CD8-positive, alpha-beta memory T cell (primary cell): ENCODE measurements around the gene FBXW4. TPM values are rescaled to one million over a fixed set of nuclear protein-coding genes. Genes with fewer than 3 reads are reported as not detected.

Experiments used
- CTCF ChIA-PET: fragments of 350-600 bp; sonication (Branson Sonifier 250); formaldehyde crosslinking; loops from one replicate; lab custom pipeline; 2021; ENCODE audit warnings: antibody characterized with exemption; lab: Charles Lee
- POLR2A ChIA-PET: fragments of 350-600 bp; sonication (Branson Sonifier 250); formaldehyde crosslinking; loops from one replicate; lab custom pipeline; 2021; ENCODE audit warnings: antibody characterized with exemption; lab: Charles Lee
- DNase-seq, 5 donors: peaks; one replicate each; pipeline versions ENCODE4 v3.0.0 to v3.0.0-alpha.2; 2020 to 2022; ENCODE audit warnings: mixed read lengths in 1 of 5
- H3K27ac ChIP-seq: one replicate; pipeline ENCODE4 v1.7.0; 2013; ENCODE audit warnings: low read depth, mild to moderate bottlenecking, low read length, moderate library complexity
- H3K27me3 ChIP-seq: 2 replicates; pipeline ENCODE4 v1.7.0; 2013; ENCODE audit warnings: low read length, mild to moderate bottlenecking; ENCODE audit not compliant: insufficient read depth, poor library complexity, severe bottlenecking
- H3K36me3 ChIP-seq: 2 replicates; pipeline ENCODE4 v1.7.0; 2013; ENCODE audit warnings: mild to moderate bottlenecking, low read length, moderate library complexity; ENCODE audit not compliant: insufficient read depth
- H3K4me1 ChIP-seq: 2 replicates; pipeline ENCODE4 v1.7.0; 2013; ENCODE audit warnings: mild to moderate bottlenecking, low read length, moderate library complexity; ENCODE audit not compliant: insufficient read depth
- H3K4me3 ChIP-seq: 2 replicates; pipeline ENCODE4 v1.7.0; 2013; ENCODE audit warnings: mild to moderate bottlenecking, low read length
- H3K9me3 ChIP-seq: 2 replicates; pipeline ENCODE4 v1.7.0; 2013; ENCODE audit warnings: mild to moderate bottlenecking, low read length
- H3K27ac Mint-ChIP-seq, 8 donors: one replicate each; pipeline ENCODE4 v1.8.0; 2020 to 2021; ENCODE audit warnings: mixed read lengths in 8 of 8, mild to moderate bottlenecking in 6 of 8, inconsistent platforms in 3 of 8, moderate library complexity in 3 of 8
- H3K27me3 Mint-ChIP-seq, 2 donors: one replicate each; pipeline ENCODE4 v1.8.0; 2020 to 2021; ENCODE audit warnings: mixed read lengths in 2 of 2, mild to moderate bottlenecking in 1 of 2, moderate library complexity in 1 of 2
- H3K36me3 Mint-ChIP-seq, 3 donors: one replicate each; pipeline ENCODE4 v1.8.0; 2020 to 2021; ENCODE audit warnings: mixed read lengths in 3 of 3, inconsistent platforms in 1 of 3, mild to moderate bottlenecking in 1 of 3
- H3K4me1 Mint-ChIP-seq, 3 donors: one replicate each; pipeline ENCODE4 v1.8.0; 2020 to 2021; ENCODE audit warnings: mixed read lengths in 3 of 3, inconsistent platforms in 1 of 3, mild to moderate bottlenecking in 1 of 3
- H3K4me3 Mint-ChIP-seq, 7 donors: one replicate each; pipeline ENCODE4 v1.8.0; 2020 to 2021; ENCODE audit warnings: mixed read lengths in 7 of 7, mild to moderate bottlenecking in 6 of 7, moderate library complexity in 4 of 7, inconsistent platforms in 2 of 7
- H3K9me3 Mint-ChIP-seq, 5 donors: one replicate each; pipeline ENCODE4 v1.8.0; 2020 to 2022; ENCODE audit warnings: mixed read lengths in 5 of 5, mild to moderate bottlenecking in 3 of 5, moderate library complexity in 2 of 5, inconsistent platforms in 1 of 5
- polyA plus RNA-seq: library from polyadenylated mRNA; unstranded; fragments of 300-500 nt; fragmentation: Illumina TruSeq; gene quantifications from one replicate; pipeline ENCODE4 v1.2.3, GENCODE V29; 2021
- total RNA-seq, 2 experiments: library from RNA; stranded (reverse); gene quantifications; one replicate each; pipeline ENCODE4 v1.2.3, GENCODE V29; 2021

The FBXW4 gene
- total and polyA plus RNA-seq, 3 experiments from 2014 or later, result 13.1 to 54.4 (median 44.2) TPM

- Mint-ChIP-seq H3K27me3 (no peaks in the 10 kb centered on the region), H3K4me1 (peaks cover 0 to 3% (median 3%) of the 10 kb centered on the region in 3 donors), H3K9me3 (no peaks in the 10 kb centered on the region), H3K27ac (peak overlapping the region in 4 of 8 donors; percentile 27 to 50 (median 34)), H3K36me3 (peaks cover 0 to 83% (median 5%) of the 10 kb centered on the region in 3 donors), H3K4me3 (no peak overlapping the region)
- Histone ChIP-seq H3K9me3 (no peaks in the 10 kb centered on the region), H3K27me3 (no peaks in the 10 kb centered on the region), H3K4me3 (no peak overlapping the region), H3K36me3 (peaks cover 33% of the 10 kb centered on the region), H3K4me1 (no peaks in the 10 kb centered on the region), H3K27ac (no peak overlapping the region)
- ChIA-PET POLR2A (no interaction called here), CTCF (interaction anchor here (1.2 kb wide), 1 partner anchor 12 kb away, joined by 3 read pairs; no protein-coding TSS in a partner anchor)
- no peak for DNase-seq
Measured at GRCh38 chr10:101614663-101615524, 80.1 kb downstream of the FBXW4 start.

- Mint-ChIP-seq H3K4me3 (no peak overlapping the region), H3K4me1 (peaks cover 0 to 3% (median 3%) of the 10 kb centered on the region in 3 donors), H3K27ac (peak overlapping the region in 4 of 8 donors; percentile 5 to 76 (median 50)), H3K27me3 (no peaks in the 10 kb centered on the region), H3K9me3 (no peaks in the 10 kb centered on the region), H3K36me3 (peaks cover 0 to 86% (median 5%) of the 10 kb centered on the region in 3 donors)
- no peaks in the 10 kb centered on the region for H3K27me3 ChIP-seq
- CTCF ChIA-PET, result interaction anchor here (0.7 kb wide), 1 partner anchor 11 kb away, joined by 3 read pairs; no protein-coding TSS in a partner anchor
- H3K4me3 ChIP-seq, result no peak overlapping the region
- peaks cover 40% of the 10 kb centered on the region for H3K36me3 ChIP-seq
- POLR2A ChIA-PET, result no interaction called here
- H3K27ac ChIP-seq, result no peak overlapping the region
- DNase-seq, result no peak
- H3K9me3 ChIP-seq, result no peaks in the 10 kb centered on the region
- H3K4me1 ChIP-seq, result no peaks in the 10 kb centered on the region
Measured at GRCh38 chr10:101613646-101614045, 81.3 kb downstream of the FBXW4 start.

DNA sequence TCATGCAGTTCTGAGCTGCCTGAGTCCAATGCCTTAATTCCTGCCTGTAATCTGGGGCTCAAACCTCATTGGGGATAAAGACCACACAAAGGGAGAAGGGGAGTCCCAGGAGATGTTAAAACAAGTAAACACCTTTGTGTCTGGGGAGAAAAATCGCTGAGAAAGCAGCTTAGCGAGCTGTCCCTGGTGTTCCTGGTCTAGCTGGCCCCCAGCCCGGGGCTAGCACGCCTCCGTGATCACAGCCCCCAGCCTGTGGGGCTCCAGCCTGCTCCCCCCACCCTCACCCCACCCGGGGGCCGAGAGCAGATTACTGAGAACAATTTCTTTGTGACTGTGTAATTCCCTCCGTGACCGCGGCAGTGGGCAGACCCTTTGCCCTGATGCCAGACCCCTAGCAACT is 82.1 kb downstream of the FBXW4 start:
- Mint-ChIP-seq H3K9me3 (no peaks in the 10 kb centered on the region), H3K36me3 (peaks cover 0 to 86% (median 3%) of the 10 kb centered on the region in 3 donors), H3K4me1 (peaks cover 0 to 3% (median 3%) of the 10 kb centered on the region in 3 donors), H3K4me3 (no peak overlapping the region), H3K27me3 (no peaks in the 10 kb centered on the region), H3K27ac (peak overlapping the region in 1 of 8 donors; percentile 65)
- ChIA-PET CTCF (interaction anchor here (0.7 kb wide), 1 partner anchor 10 kb away, joined by 3 read pairs; no protein-coding TSS in a partner anchor), POLR2A (no interaction called here)
- no peak overlapping the region for H3K4me3 ChIP-seq
- no peaks in the 10 kb centered on the region for H3K9me3 ChIP-seq
- H3K4me1 ChIP-seq, result no peaks in the 10 kb centered on the region
- H3K27ac ChIP-seq, result no peak overlapping the region
- H3K27me3 ChIP-seq, result no peaks in the 10 kb centered on the region
- DNase-seq, result no peak
- peaks cover 42% of the 10 kb centered on the region for H3K36me3 ChIP-seq

- no peaks in the 10 kb centered on the region for H3K27me3 Mint-ChIP-seq
- peak overlapping the region in 1 of 8 donors; percentile 69 for H3K27ac Mint-ChIP-seq
- CTCF ChIA-PET, result no interaction called here
Measured at GRCh38 chr10:101612086-101612485, 82.9 kb downstream of the FBXW4 start.

DNA sequence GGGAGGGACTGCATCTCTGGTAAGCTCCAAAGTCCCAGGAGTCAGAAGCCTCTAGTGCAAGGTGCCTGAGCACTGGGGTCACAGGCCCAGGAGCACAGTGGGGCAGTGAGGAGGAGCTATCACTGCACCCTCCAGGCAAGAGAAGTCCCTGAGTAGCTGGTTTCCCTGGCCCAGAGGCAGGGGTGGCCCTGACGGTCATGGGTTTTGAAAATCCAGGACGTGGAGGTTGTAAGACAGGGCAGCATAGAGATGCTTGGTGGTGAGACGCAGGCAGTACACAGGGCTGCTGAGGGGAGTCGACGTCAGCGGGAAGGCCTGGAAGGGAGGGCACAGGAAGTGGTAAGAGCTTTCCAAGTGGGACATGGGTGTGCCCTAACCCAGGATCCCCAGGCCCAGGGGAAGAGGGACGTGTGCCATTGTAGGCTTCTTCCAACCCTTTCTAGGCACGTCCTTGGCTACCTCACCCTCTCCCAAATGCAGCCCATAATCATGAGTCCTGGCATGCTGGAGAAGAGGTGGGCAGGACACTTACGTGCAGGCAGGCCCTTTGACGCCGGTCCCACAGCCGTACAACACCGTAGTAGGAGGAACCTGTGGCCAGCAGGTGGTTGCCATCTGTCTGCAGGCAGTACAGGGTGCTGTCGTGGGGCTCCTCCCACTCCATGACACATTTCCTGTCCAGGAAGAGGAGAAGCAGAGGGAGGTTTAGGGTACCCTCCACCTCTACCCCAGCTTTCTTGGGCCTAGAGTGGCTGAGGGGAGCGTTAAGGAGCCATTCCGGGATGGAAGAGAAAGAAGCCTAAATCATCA is 83.7 kb downstream of the FBXW4 start:
- no peaks in the 10 kb centered on the region for H3K9me3 Mint-ChIP-seq
- Histone ChIP-seq H3K4me1 (no peaks in the 10 kb centered on the region), H3K27me3 (no peaks in the 10 kb centered on the region), H3K36me3 (peaks cover 35% of the 10 kb centered on the region), H3K4me3 (no peak overlapping the region), H3K27ac (no peak overlapping the region), H3K9me3 (no peaks in the 10 kb centered on the region)
- H3K4me3 Mint-ChIP-seq, result no peak overlapping the region
- peaks cover 0 to 84% (median 3%) of the 10 kb centered on the region in 3 donors for H3K36me3 Mint-ChIP-seq
- ChIA-PET CTCF (no interaction called here), POLR2A (no interaction called here)
- peak overlapping the region in 6 of 8 donors; percentile 50 to 83 (median 73) for H3K27ac Mint-ChIP-seq
- no peaks in the 10 kb centered on the region for H3K27me3 Mint-ChIP-seq
- DNase-seq, result no peak
- peaks cover 0 to 3% (median 0%) of the 10 kb centered on the region in 3 donors for H3K4me1 Mint-ChIP-seq

More at GRCh38 chr10:101612086-101612485, 82.9 kb downstream of the FBXW4 start:
- Histone ChIP-seq H3K4me1 (no peaks in the 10 kb centered on the region), H3K27ac (no peak overlapping the region), H3K36me3 (peaks cover 42% of the 10 kb centered on the region), H3K9me3 (no peaks in the 10 kb centered on the region), H3K27me3 (no peaks in the 10 kb centered on the region), H3K4me3 (no peak overlapping the region)
- Mint-ChIP-seq H3K4me1 (peaks cover 0 to 3% (median 0%) of the 10 kb centered on the region in 3 donors), H3K9me3 (no peaks in the 10 kb centered on the region), H3K36me3 (peaks cover 0 to 85% (median 3%) of the 10 kb centered on the region in 3 donors), H3K4me3 (no peak overlapping the region)
- POLR2A ChIA-PET, result no interaction called here
- DNase-seq, result no peak

DNA sequence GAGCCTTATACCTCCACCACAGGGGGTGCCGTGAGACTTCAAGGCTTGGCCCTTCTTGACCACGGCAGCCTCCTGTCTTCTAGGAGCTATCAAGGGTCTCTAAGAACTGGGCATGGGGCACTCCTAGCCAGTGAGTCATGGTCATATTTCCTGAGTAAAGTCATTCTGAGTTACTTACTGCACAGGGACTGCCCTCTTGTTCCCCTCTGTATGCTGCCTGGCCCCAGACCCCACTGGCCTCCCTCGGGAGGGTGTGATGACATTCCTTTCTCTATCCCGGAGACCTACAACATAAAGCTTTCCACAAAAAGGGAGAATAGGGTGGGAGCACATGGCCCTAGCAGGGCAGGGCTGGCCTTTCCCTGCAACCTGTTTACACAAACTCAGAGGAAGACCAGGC is 85.5 kb downstream of the FBXW4 start:
- Mint-ChIP-seq H3K9me3 (no peaks in the 10 kb centered on the region), H3K27ac (peak overlapping the region in 2 of 8 donors; percentile 29 to 34), H3K4me1 (peaks cover 0 to 3% (median 0%) of the 10 kb centered on the region in 3 donors), H3K36me3 (peaks cover 0 to 86% (median 6%) of the 10 kb centered on the region in 3 donors), H3K27me3 (peaks cover 0 to 3% of the 10 kb centered on the region in 2 donors), H3K4me3 (peak overlapping the region in 1 of 7 donors; percentile 48)
- no peak overlapping the region for H3K4me3 ChIP-seq
- no peaks in the 10 kb centered on the region for H3K27me3 ChIP-seq
- H3K36me3 ChIP-seq, result peaks cover 29% of the 10 kb centered on the region
- H3K9me3 ChIP-seq, result no peaks in the 10 kb centered on the region
- no peak overlapping the region for H3K27ac ChIP-seq
- H3K4me1 ChIP-seq, result no peaks in the 10 kb centered on the region
- no peak for DNase-seq
- ChIA-PET CTCF (interaction anchor here (1.4 kb wide), 1 partner anchor 231 kb away, joined by 4 read pairs; no protein-coding TSS in a partner anchor), POLR2A (no interaction called here)

GRCh38 chr10:101607124-101607523 is 87.8 kb downstream of the FBXW4 start:
- H3K9me3 ChIP-seq, result no peaks in the 10 kb centered on the region
- POLR2A ChIA-PET, result no interaction called here
- Mint-ChIP-seq H3K4me1 (peaks cover 0 to 3% (median 0%) of the 10 kb centered on the region in 3 donors), H3K27ac (peak overlapping the region in 2 of 8 donors; percentile 24 to 42), H3K27me3 (peaks cover 0 to 3% of the 10 kb centered on the region in 2 donors), H3K4me3 (no peak overlapping the region), H3K36me3 (peaks cover 0 to 77% (median 6%) of the 10 kb centered on the region in 3 donors), H3K9me3 (no peaks in the 10 kb centered on the region)
- no peak for DNase-seq
- peaks cover 29% of the 10 kb centered on the region for H3K36me3 ChIP-seq
- no peak overlapping the region for H3K4me3 ChIP-seq
- H3K27ac ChIP-seq, result no peak overlapping the region
- no peaks in the 10 kb centered on the region for H3K4me1 ChIP-seq
- CTCF ChIA-PET, result no interaction called here
- H3K27me3 ChIP-seq, result no peaks in the 10 kb centered on the region
